ENCODE results near the gene SPATA46. TPM values are rescaled to one million over a fixed set of nuclear protein-coding genes. Genes with fewer than 3 reads are reported as not detected.

SPATA46 gene
- total RNA-seq, 4 donors from 2014 or later: not detected

- peaks cover 19 to 43% (median 26%) of the 10 kb centered on the region in 4 donors for H3K4me1 ChIP-seq
- no peaks in the 10 kb centered on the region for H3K27me3 ChIP-seq
- no peak overlapping the region for H3K27ac ChIP-seq
- 94 to 100% methylated on average over 2 to 10 of the region's 10 CpGs for WGBS, 2 donors (ENCODE audit: low coverage in 1 of 2)
- no peak for DNase-seq
- H3K4me3 ChIP-seq: no peak overlapping the region
- in situ Hi-C loops (cut with MboI; ENCODE audit: low pct_ligation_motif_present in 1 of 4, low pct_unique_long_range_greater_than_20kb in 1 of 4, low sequenced_read_pairs in 3 of 4) (loop anchor here in 2 of 4 donors (10.0 to 25.0 kb wide), 2 partner anchors 330 to 597 kb away; no protein-coding TSS in a partner anchor), intact Hi-C loops (cut with DNase I; ENCODE audit: low total_unique reads) (no loop called here)
- no peaks in the 10 kb centered on the region for H3K9me3 ChIP-seq
- TF ChIP-seq, protein P1, sequence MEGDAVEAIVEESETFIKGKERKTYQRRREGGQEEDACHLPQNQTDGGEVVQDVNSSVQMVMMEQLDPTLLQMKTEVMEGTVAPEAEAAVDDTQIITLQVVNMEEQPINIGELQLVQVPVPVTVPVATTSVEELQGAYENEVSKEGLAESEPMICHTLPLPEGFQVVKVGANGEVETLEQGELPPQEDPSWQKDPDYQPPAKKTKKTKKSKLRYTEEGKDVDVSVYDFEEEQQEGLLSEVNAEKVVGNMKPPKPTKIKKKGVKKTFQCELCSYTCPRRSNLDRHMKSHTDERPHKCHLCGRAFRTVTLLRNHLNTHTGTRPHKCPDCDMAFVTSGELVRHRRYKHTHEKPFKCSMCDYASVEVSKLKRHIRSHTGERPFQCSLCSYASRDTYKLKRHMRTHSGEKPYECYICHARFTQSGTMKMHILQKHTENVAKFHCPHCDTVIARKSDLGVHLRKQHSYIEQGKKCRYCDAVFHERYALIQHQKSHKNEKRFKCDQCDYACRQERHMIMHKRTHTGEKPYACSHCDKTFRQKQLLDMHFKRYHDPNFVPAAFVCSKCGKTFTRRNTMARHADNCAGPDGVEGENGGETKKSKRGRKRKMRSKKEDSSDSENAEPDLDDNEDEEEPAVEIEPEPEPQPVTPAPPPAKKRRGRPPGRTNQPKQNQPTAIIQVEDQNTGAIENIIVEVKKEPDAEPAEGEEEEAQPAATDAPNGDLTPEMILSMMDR (IDR thresholded peaks at IDR 0.05): no peak
- TF ChIP-seq EP300 (IDR thresholded peaks at IDR 0.05; ENCODE audit: low read depth) (no peak), POLR2A (IDR thresholded peaks at IDR 0.05) (no peak), POLR2AphosphoS5 (IDR thresholded peaks at IDR 0.05) (no peak)
- H3K36me3 ChIP-seq: no peaks in the 10 kb centered on the region
Measured at GRCh38 chr1:162384601-162385279, 8.1 kb upstream of the SPATA46 start.

DNA sequence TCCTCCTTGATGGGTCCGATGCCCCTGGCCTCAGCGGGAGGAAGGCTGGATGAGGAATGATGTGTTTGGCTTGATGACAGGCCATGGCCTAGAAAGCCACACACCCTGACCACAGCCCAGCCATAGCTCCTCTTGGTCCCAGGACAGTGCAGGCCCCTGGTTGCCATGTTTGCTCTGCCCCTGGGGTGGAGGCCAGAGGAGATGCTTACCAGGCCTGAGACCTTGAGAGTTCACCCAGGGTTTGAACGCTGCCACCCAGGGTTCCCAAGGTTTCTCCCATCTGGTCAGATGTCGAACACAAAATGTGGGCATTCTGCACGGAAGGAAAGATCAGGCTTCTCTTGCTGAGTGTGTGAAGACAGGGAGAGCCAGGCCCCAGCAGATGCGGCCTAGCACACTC is 7.5 kb upstream of the SPATA46 start:
- in situ Hi-C loops (cut with MboI; ENCODE audit: low pct_ligation_motif_present in 1 of 4, low pct_unique_long_range_greater_than_20kb in 1 of 4, low sequenced_read_pairs in 3 of 4) (loop anchor here in 2 of 4 donors (10.0 to 25.0 kb wide), 2 partner anchors 329 to 597 kb away; no protein-coding TSS in a partner anchor), intact Hi-C loops (cut with DNase I; ENCODE audit: low total_unique reads) (no loop called here)
- DNase-seq: no peak
- H3K4me3 ChIP-seq: no peak overlapping the region
- no peak overlapping the region for H3K27ac ChIP-seq
- H3K36me3 ChIP-seq: no peaks in the 10 kb centered on the region
- no peaks in the 10 kb centered on the region for H3K27me3 ChIP-seq
- TF ChIP-seq EP300 (IDR thresholded peaks at IDR 0.05; ENCODE audit: low read depth) (no peak), POLR2A (IDR thresholded peaks at IDR 0.05) (no peak), POLR2AphosphoS5 (IDR thresholded peaks at IDR 0.05) (no peak)
- TF ChIP-seq, protein P1 (IDR thresholded peaks at IDR 0.05): no peak
- 92% methylated on average over 6 of the region's 6 CpGs; no CpG with 5 or more reads in 1 of the 2 donors for WGBS, 2 donors (ENCODE audit: low coverage in 1 of 2)
- H3K4me1 ChIP-seq: peaks cover 19 to 38% (median 24%) of the 10 kb centered on the region in 4 donors
- H3K9me3 ChIP-seq: no peaks in the 10 kb centered on the region

DNA sequence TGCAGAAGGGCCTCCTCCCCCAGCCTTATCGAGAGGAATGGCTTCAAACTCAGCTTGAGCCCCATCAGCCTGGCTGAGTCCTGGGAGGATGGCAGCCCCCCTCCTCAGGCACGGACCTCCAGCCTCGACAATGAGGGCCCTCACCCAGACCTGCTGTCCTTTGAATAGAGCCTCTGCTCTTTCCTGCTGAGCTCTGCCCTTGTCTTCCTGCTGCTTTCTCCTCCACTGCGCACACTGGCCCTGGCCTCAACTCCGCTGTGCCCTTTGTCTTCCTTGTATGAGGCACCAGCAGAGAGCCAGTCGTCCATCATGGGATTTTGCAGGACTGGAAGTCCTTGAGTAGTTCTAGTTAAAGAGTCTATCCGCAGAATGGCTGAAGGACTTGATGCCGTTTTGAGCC is 6.9 kb upstream of the SPATA46 start:
- no peaks in the 10 kb centered on the region for H3K9me3 ChIP-seq
- no peak overlapping the region for H3K4me3 ChIP-seq
- intact Hi-C loops (cut with DNase I; ENCODE audit: low total_unique reads): no loop called here
- H3K4me1 ChIP-seq: peaks cover 16 to 32% (median 21%) of the 10 kb centered on the region in 4 donors
- 90 to 93% methylated on average over 3 to 8 of the region's 8 CpGs for WGBS, 2 donors (ENCODE audit: low coverage in 1 of 2)
- no peaks in the 10 kb centered on the region for H3K36me3 ChIP-seq
- H3K27ac ChIP-seq: peak overlapping the region in 1 of 4 donors; percentile 94
- in situ Hi-C loops (cut with MboI; ENCODE audit: low pct_ligation_motif_present in 1 of 4, low pct_unique_long_range_greater_than_20kb in 1 of 4, low sequenced_read_pairs in 3 of 4): loop anchor here in 2 of 4 donors (10.0 to 25.0 kb wide), 2 partner anchors 329 to 596 kb away; no protein-coding TSS in a partner anchor
- no peak for TF ChIP-seq POLR2AphosphoS5 (IDR thresholded peaks at IDR 0.05)
- TF ChIP-seq, protein P1 (IDR thresholded peaks at IDR 0.05): no peak
- no peak for TF ChIP-seq POLR2A (IDR thresholded peaks at IDR 0.05)
- no peak for TF ChIP-seq EP300 (IDR thresholded peaks at IDR 0.05; ENCODE audit: low read depth)
- H3K27me3 ChIP-seq: no peaks in the 10 kb centered on the region
- no peak for DNase-seq

GRCh38 chr1:162383091-162383490 is 6.4 kb upstream of the SPATA46 start:
- H3K4me1 ChIP-seq: peaks cover 16 to 29% (median 21%) of the 10 kb centered on the region in 4 donors
- H3K9me3 ChIP-seq: no peaks in the 10 kb centered on the region
- no peak for DNase-seq
- TF ChIP-seq POLR2A (IDR thresholded peaks at IDR 0.05): no peak
- TF ChIP-seq POLR2AphosphoS5 (IDR thresholded peaks at IDR 0.05): no peak
- TF ChIP-seq, protein P1 (IDR thresholded peaks at IDR 0.05): no peak
- no peak for TF ChIP-seq EP300 (IDR thresholded peaks at IDR 0.05; ENCODE audit: low read depth)
- in situ Hi-C loops (cut with MboI; ENCODE audit: low pct_ligation_motif_present in 1 of 4, low pct_unique_long_range_greater_than_20kb in 1 of 4, low sequenced_read_pairs in 3 of 4): loop anchor here in 2 of 4 donors (10.0 to 25.0 kb wide), 2 partner anchors 328 to 596 kb away; no protein-coding TSS in a partner anchor
- intact Hi-C loops (cut with DNase I; ENCODE audit: low total_unique reads): no loop called here
- H3K4me3 ChIP-seq: no peak overlapping the region
- no peaks in the 10 kb centered on the region for H3K36me3 ChIP-seq
- H3K27ac ChIP-seq: peak overlapping the region; percentile 92 to 94 (median 92)
- no peaks in the 10 kb centered on the region for H3K27me3 ChIP-seq
- WGBS, 2 donors (ENCODE audit: low coverage in 1 of 2): 92 to 100% methylated on average over 1 to 6 of the region's 6 CpGs
